ENCODE data around the gene BRAF. TPM values are rescaled to one million over a fixed set of nuclear protein-coding genes. Genes with fewer than 3 reads are reported as not detected.

BRAF gene
- total and polyA plus RNA-seq, 2 of the 8 experiments (the other 6 are each of a cell fraction or from before 2014, with no cell fraction given): 11.4 to 32.6 TPM

DNA sequence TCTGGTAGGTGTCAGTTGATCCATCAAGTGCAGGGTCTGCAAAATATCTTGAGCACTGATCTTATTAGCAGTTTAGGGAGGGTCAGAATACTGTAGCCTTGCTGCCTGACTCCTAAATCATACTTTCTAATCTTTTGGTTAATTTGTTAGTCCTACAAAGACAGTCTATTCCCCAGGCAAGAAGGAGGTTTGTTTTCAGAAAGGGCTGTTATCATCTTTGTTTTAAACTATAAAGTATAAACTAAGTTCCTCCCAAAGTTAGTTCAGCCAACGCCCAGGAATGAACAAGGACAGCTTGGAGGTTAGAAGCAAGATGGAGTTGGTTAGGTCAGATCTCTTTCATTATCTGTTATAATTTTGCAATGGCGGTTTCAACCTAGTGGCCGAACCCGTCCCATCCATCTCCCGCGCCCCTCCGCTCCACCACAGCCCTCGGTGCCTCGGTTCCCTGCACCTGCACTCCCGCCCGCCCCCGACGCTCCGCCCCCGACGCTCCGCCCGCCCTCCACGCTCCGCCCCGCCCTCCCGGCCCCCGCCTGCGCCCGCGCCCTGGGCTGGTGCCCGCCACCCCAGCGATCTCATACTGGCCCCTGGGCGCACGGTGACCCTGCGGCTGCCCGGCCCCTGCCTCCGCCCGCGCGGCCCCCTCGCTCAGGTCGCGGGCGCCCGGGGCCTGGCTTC, 252.2 kb downstream of the BRAF start, which contains the start of gene ADCK2 (continued):
- TF ChIP-seq SP1 (IDR thresholded peaks at IDR 0.05; ENCODE audit: low read depth, low read length) (no peak), NANOG (IDR thresholded peaks at IDR 0.05; ENCODE audit: insufficient read depth, low read depth, low read length, poor library complexity, severe bottlenecking) (no peak), CHD2 (IDR thresholded peaks at IDR 0.05; ENCODE audit: low read length) (no peak), NRF1 (IDR thresholded peaks at IDR 0.05; ENCODE audit: low read depth, low read length) (no peak), CBX8 (IDR thresholded peaks at IDR 0.05; ENCODE audit: borderline replicate concordance, low read depth, low read length) (no peak), TAF7 (optimal IDR thresholded peaks at IDR 0.05; ENCODE audit: borderline replicate concordance, low read depth, low read length) (no peak), YY1 (IDR thresholded peaks at IDR 0.05; ENCODE audit: low read depth, low read length) (peak; percentile 52; the same call in 1 of the 2 replicates), CREB1 (IDR thresholded peaks at IDR 0.05) (no peak), TCF12 (IDR thresholded peaks at IDR 0.05; ENCODE audit: low read depth, low read length) (no peak), TBP (IDR thresholded peaks at IDR 0.05; ENCODE audit: low read depth, low read length) (0 out of 2 replicates have a peak, but pooled peaks have one; percentile 19), BACH1 (IDR thresholded peaks at IDR 0.05; ENCODE audit: low read length) (0 out of 2 replicates have a peak, but pooled peaks have one; percentile 15), SIN3A (conservative IDR thresholded peaks at IDR 0.05 in 1 of 2, IDR thresholded peaks at IDR 0.05 in 1 of 2; ENCODE audit: low read depth in 1 of 2, low read length in 2 of 2) (no peak), KDM1A (IDR thresholded peaks at IDR 0.05; ENCODE audit: borderline replicate concordance, low read length) (no peak), EGR1 (IDR thresholded peaks at IDR 0.05; ENCODE audit: borderline replicate concordance, low read depth, low read length) (no peak), GABPA (IDR thresholded peaks at IDR 0.05; ENCODE audit: borderline replicate concordance, insufficient read depth, low read length) (no peak)
- TF ChIP-seq, protein P1, sequence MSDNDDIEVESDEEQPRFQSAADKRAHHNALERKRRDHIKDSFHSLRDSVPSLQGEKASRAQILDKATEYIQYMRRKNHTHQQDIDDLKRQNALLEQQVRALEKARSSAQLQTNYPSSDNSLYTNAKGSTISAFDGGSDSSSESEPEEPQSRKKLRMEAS (IDR thresholded peaks at IDR 0.05): no peak
- TF ChIP-seq, protein P2, sequence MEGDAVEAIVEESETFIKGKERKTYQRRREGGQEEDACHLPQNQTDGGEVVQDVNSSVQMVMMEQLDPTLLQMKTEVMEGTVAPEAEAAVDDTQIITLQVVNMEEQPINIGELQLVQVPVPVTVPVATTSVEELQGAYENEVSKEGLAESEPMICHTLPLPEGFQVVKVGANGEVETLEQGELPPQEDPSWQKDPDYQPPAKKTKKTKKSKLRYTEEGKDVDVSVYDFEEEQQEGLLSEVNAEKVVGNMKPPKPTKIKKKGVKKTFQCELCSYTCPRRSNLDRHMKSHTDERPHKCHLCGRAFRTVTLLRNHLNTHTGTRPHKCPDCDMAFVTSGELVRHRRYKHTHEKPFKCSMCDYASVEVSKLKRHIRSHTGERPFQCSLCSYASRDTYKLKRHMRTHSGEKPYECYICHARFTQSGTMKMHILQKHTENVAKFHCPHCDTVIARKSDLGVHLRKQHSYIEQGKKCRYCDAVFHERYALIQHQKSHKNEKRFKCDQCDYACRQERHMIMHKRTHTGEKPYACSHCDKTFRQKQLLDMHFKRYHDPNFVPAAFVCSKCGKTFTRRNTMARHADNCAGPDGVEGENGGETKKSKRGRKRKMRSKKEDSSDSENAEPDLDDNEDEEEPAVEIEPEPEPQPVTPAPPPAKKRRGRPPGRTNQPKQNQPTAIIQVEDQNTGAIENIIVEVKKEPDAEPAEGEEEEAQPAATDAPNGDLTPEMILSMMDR (IDR thresholded peaks at IDR 0.05; ENCODE audit: control extremely low read depth in 1 of 3, insufficient read depth in 1 of 3, low read depth in 1 of 3, low read length in 3 of 3): no peak
- TF ChIP-seq, protein P3, sequence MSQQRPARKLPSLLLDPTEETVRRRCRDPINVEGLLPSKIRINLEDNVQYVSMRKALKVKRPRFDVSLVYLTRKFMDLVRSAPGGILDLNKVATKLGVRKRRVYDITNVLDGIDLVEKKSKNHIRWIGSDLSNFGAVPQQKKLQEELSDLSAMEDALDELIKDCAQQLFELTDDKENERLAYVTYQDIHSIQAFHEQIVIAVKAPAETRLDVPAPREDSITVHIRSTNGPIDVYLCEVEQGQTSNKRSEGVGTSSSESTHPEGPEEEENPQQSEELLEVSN (IDR thresholded peaks at IDR 0.05): peak; percentile 9; the same call in 1 of the 2 replicates
